GM20000 (cell line): ENCODE results near the gene NATD1.
A peak's percentile ranks its signal among the peaks of the same experiment; 100 is the strongest.

Source experiments
- DNase-seq: peaks from one replicate; pipeline ENCODE4 v3.0.0; 2012; ENCODE audit warnings: low spot score
- TF ChIP-seq, protein P1 (sequence below): IDR thresholded peaks from 2 replicates; pipeline ENCODE4 v1.5.1; 2012; ENCODE audit warnings: mild to moderate bottlenecking, control low read depth; ENCODE audit errors: extremely low read depth, missing control alignments

The NATD1 gene

DNA sequence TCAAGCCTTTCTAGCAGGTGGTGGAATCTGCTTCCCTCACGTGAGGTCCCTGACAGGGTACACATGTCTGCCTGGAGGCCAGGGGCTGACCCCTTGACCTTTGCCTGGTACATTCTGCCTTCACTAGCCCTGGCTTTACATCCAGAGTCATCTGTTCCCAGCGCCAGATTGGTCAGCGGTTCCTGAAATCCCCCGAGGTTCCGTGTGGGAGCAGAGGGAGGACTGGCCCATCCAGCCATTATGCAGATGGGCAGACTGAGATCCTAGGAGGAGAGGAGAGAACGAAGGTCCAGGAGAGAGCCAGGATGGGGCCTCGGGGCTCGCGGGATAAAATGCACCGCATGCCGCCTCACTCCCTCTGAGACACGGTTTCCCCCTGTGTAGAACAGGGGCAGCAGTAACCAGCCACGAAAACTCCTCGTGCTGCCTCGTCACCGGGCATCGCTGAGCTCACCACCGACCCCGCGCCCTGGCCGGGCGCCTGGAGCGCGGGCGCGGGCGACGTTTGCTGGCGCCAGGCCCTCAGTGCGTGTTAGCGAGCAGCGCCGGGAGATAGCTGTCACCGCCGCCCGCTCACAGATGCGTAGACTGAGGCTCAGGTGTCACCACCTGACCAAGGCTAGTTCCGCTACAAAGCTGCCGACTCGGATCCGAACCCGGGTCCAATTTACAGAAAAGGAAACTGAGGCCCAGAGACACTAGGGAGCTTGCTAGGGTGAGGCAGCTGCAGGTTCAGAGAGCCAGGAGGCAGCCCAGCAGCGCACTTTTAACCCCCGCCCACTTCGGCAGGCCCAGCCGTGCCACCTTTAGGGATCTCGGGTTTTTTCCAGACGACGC lies 30.5 kb upstream of the NATD1 start:
- TF ChIP-seq, protein P1, sequence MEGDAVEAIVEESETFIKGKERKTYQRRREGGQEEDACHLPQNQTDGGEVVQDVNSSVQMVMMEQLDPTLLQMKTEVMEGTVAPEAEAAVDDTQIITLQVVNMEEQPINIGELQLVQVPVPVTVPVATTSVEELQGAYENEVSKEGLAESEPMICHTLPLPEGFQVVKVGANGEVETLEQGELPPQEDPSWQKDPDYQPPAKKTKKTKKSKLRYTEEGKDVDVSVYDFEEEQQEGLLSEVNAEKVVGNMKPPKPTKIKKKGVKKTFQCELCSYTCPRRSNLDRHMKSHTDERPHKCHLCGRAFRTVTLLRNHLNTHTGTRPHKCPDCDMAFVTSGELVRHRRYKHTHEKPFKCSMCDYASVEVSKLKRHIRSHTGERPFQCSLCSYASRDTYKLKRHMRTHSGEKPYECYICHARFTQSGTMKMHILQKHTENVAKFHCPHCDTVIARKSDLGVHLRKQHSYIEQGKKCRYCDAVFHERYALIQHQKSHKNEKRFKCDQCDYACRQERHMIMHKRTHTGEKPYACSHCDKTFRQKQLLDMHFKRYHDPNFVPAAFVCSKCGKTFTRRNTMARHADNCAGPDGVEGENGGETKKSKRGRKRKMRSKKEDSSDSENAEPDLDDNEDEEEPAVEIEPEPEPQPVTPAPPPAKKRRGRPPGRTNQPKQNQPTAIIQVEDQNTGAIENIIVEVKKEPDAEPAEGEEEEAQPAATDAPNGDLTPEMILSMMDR = no peak
- DNase-seq = no peak

DNA sequence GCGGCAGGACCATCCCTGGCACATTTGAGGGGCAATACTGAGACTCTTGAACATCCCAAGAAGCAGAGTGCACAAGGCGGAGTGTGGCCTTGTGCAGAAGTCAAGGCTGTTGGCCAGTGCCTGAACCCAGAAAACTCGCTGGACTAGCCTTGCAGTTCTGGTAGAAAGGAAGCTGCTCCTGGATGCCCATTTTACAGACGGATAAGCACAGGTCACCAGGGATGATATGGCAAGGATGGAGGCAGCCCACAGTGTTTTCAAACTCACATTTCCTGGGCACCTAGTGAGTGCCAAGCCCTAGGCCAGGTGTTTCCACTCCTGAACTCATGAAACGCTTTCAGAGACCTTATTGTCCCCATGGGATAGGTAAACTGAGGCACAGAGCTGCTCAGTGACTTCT lies 29.6 kb upstream of the NATD1 start:
- no peak for DNase-seq
- TF ChIP-seq, protein P1 = no peak

DNA sequence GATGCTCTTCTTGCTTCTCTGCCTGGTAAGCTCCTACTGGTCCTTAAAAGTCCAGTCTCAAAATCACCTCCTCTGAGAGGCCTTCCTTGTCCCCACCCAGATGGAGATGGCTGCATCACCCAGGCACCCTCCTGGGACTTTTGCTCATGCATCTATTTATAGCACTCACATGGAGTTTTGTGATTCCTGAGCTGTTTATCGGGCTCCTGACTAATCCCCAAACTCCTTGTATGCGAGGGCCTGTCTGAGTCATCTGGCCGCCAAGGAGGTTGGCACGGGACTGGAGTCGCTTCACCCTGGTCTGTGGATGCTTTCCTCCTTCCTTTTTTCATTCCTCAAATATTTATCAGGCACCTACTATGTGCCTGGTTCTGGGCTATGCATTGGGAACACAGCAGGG lies 29.0 kb upstream of the NATD1 start:
- TF ChIP-seq, protein P1 = no peak
- no peak for DNase-seq

DNA sequence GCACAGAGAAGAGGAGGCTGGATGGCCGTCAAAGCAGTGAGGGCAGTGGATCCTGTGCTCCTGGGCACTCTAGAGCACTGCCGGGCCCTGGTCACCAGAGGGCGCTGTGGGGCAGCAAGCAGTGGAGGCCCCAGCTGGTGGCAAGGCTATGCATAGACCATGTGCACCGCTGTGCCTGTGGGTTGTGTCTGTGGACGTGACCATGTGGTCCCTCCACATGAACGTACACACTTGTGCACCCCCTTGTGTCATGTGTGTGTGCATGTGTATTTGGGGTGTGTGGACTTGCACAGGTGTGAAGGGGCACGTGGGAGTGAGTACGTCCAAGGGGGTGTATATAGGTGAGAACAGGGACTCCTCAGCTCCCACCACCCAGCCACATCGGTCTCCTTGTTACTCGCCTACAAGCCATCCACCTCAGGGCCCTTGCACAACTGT lies 26.9 kb upstream of the NATD1 start:
- TF ChIP-seq, protein P1 = peak; percentile 99
- peak; percentile 90 for DNase-seq

DNA sequence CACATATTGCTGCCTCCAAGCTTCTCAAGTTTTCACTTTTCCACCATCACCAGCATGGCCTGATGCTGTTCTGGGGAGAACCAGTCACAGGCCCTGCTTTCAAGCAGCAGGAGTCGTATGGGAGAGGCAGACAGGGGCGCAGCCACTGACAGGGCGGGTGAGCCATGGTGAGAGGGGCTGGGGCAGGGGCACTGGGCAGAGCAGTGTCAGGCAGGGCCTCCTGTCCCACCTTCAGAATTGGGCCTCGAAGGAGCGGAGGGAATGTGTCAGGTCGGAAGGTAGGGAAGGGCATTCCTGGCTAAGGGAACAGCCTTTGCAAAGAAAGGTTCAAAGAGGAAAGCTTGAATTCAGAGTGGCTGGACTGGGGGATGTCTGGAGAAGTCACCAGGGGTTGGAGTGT lies 26.4 kb upstream of the NATD1 start:
- DNase-seq = no peak
- TF ChIP-seq, protein P1 = no peak

DNA sequence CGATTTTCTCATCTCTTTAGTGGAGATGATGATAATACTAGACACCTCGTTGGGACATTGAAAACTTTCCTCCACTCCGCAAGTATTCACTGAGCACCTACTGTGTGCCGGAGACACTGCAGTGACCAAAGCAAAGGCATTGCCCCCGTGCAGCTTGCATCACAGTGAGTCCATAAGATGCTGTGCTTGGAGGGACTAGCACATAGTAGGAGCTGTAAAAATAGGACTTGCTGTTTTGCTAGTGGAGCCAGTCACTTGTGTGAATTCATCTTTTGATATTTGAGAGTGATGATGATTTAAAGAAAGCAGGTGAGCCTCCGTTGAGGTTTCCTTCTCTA lies 26.0 kb upstream of the NATD1 start:
- TF ChIP-seq, protein P1 = no peak
- no peak for DNase-seq

DNA sequence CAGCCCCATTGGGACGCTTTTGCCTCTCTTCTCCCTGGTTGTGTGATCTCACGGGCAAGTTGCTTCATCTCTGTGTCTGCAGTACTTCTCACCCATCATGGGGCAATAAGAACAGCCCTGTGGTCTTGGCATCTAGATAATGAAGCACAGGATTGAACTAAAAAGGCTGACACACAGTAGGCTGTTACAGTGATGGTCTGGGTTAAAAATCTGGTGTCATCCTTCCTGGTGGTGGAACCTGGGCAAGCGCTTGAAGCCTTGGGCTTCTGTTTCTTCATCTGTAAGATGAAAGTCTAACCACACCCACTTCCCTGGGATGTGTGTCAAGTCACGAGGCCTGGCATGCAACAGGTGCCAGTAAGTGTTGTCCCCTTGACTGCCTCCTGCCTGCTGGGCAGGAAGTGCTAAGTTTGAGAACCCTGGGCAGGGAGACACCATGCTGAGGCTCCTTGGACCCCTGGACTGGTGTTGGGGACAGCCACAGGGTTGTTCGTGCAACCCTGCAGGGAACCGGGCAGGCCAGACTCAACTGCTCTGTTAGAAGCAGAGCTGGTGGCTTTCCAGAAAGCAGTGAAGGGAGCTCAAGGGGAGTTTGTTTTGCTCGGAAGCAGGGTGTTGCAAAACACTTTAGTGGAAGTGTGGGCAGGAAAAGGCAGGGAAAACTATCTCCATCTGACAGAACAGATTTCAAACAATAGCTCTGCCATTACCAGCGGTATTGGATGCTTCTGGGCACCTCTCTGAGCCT lies 25.4 kb upstream of the NATD1 start:
- TF ChIP-seq, protein P1 = no peak
- DNase-seq = no peak
